Hepatocyte (in vitro differentiated cells): Measurements from ENCODE around the gene OR14C36. TPM values are rescaled to one million over a fixed set of nuclear protein-coding genes. Genes with fewer than 3 reads are reported as not detected.
"Not testable (repeated sequence)": the region's sequence is repeated elsewhere in the genome, so short reads cannot be mapped to it uniquely, and the experiment has no call there.

Experiments
- DNase-seq: peaks from one replicate; pipeline ENCODE4 v3.0.0-alpha.2; 2016; ENCODE audit warnings: low spot score
- H2AFZ ChIP-seq: fragments of 200-600 bp; sonication (generic); 2 replicates; pipeline ENCODE4 v1.6.0; 2016; ENCODE audit warnings: antibody characterized with exemption, mild to moderate bottlenecking
- H3K27ac ChIP-seq: fragments of 200-600 bp; sonication (generic); 2 replicates; pipeline ENCODE4 v1.5.1; 2016; ENCODE audit warnings: mild to moderate bottlenecking
- H3K27me3 ChIP-seq: fragments of 200-600 bp; sonication (generic); 2 replicates; pipeline ENCODE4 v1.6.1; 2016
- H3K36me3 ChIP-seq: fragments of 200-600 bp; sonication (generic); replicated peaks from 2 replicates; pipeline ENCODE4 v1.5.1; 2016; ENCODE audit warnings: low read depth; ENCODE audit not compliant: insufficient read depth
- H3K4me1 ChIP-seq: fragments of 200-600 bp; sonication (generic); 2 replicates; pipeline ENCODE4 v1.5.1; 2016; ENCODE audit warnings: mild to moderate bottlenecking, moderate library complexity; ENCODE audit not compliant: insufficient read depth
- H3K4me2 ChIP-seq: fragments of 200-600 bp; sonication (generic); 2 replicates; pipeline ENCODE4 v1.6.0; 2016
- H3K4me3 ChIP-seq: fragments of 200-600 bp; sonication (generic); 2 replicates; pipeline ENCODE4 v1.5.1; 2016; ENCODE audit warnings: mild to moderate bottlenecking
- H3K79me2 ChIP-seq: fragments of 200-600 bp; sonication (generic); 2 replicates; pipeline ENCODE4 v1.6.0; 2017; ENCODE audit warnings: mild to moderate bottlenecking
- H3K9me2 ChIP-seq: fragments of 200-600 bp; sonication (generic); replicated peaks from 2 replicates; pipeline ENCODE4 v1.6.0; 2017; ENCODE audit warnings: mild to moderate bottlenecking; ENCODE audit not compliant: insufficient read depth
- H3K9me3 ChIP-seq: fragments of 200-600 bp; sonication (generic); 2 replicates; pipeline ENCODE4 v1.5.1; 2016; ENCODE audit warnings: low read depth, mild to moderate bottlenecking
- H4K20me1 ChIP-seq: fragments of 200-600 bp; sonication (generic); 2 replicates; pipeline ENCODE4 v1.6.0; 2016; ENCODE audit warnings: mild to moderate bottlenecking; ENCODE audit not compliant: insufficient read depth, poor library complexity, severe bottlenecking
- EZH2 ChIP-seq: fragments of 200-600 bp; sonication (generic); IDR thresholded peaks from 2 replicates; pipeline ENCODE4 v1.6.1; 2016; ENCODE audit warnings: antibody characterized with exemption, mild to moderate bottlenecking, borderline replicate concordance
- EZH2phosphoT487 ChIP-seq: fragments of 200-600 bp; sonication (generic); IDR thresholded peaks from one replicate; pipeline ENCODE4 v1.6.1; 2018; ENCODE audit warnings: antibody characterized with exemption, mild to moderate bottlenecking, low read depth, moderate library complexity; ENCODE audit not compliant: unreplicated experiment, severe bottlenecking
- WGBS: methylation state at CpG from one replicate; pipeline ENCODE4 v1.1.6; 2016; ENCODE audit warnings: low lambda C conversion rate; ENCODE audit errors: missing lambda C conversion rate; 5-methylcytosine and 5-hydroxymethylcytosine counted together
- polyA plus RNA-seq: library from polyadenylated mRNA; unstranded; fragments of >200 nt; fragmentation: Nextera tagmentation; extraction: Ambion mirVana; gene quantifications from 2 replicates; pipeline ENCODE4 v1.2.1, GENCODE V29; 2016
- total RNA-seq: library from RNA; depleted of rRNA; stranded (reverse); fragments of >200 nt; gene quantifications from 2 replicates; pipeline ENCODE4 v1.2.3, GENCODE V29; 2014
- TF ChIP-seq, protein P1 (sequence below): fragments of 200-600 bp; sonication (generic); IDR thresholded peaks from 2 replicates; pipeline ENCODE4 v1.5.1; 2016; ENCODE audit warnings: antibody characterized with exemption, mild to moderate bottlenecking; ENCODE audit not compliant: poor library complexity

The OR14C36 gene, protein sequence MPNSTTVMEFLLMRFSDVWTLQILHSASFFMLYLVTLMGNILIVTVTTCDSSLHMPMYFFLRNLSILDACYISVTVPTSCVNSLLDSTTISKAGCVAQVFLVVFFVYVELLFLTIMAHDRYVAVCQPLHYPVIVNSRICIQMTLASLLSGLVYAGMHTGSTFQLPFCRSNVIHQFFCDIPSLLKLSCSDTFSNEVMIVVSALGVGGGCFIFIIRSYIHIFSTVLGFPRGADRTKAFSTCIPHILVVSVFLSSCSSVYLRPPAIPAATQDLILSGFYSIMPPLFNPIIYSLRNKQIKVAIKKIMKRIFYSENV
- total RNA-seq (not detected in 2 replicates), polyA plus RNA-seq (not detected in 2 replicates)

DNA sequence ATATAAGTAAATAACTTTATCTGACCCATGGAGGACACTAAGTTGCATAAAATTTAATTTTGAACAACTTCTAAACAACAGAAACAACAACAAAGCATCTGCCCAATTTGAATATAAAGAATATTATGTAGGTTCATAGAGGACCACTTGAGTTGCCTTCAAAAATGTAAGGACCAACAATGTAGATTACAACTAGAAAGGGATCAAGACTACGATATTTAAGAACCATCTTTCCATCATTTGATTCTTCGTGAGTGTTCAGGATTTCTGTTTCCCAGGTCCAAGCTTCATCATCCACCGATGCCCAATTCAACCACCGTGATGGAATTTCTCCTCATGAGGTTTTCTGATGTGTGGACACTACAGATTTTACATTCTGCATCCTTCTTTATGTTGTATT, at the start of gene OR14C36:
Gene OR14C36, plus strand, starts transcription at position 301 of the 400 bp plus-strand sequence. Its CDS starts 0 bp downstream, at position 301.
- Histone ChIP-seq H3K4me2 (no peak within 1 kb of the TSS), H3K4me3 (no peak within 1 kb of the TSS), H3K36me3 (no peaks in the 10 kb centered on the region), H4K20me1 (no peaks in the 10 kb centered on the region), H2AFZ (no peak within 1 kb of the TSS), H3K79me2 (no peaks in the 10 kb centered on the region), H3K4me1 (no peaks in the 10 kb centered on the region), H3K9me3 (peaks cover 8% of the 10 kb centered on the region), H3K27ac (no peak within 1 kb of the TSS), H3K9me2 (no peaks in the 10 kb centered on the region), H3K27me3 (no peaks in the 10 kb centered on the region)
- TF ChIP-seq, protein P1, sequence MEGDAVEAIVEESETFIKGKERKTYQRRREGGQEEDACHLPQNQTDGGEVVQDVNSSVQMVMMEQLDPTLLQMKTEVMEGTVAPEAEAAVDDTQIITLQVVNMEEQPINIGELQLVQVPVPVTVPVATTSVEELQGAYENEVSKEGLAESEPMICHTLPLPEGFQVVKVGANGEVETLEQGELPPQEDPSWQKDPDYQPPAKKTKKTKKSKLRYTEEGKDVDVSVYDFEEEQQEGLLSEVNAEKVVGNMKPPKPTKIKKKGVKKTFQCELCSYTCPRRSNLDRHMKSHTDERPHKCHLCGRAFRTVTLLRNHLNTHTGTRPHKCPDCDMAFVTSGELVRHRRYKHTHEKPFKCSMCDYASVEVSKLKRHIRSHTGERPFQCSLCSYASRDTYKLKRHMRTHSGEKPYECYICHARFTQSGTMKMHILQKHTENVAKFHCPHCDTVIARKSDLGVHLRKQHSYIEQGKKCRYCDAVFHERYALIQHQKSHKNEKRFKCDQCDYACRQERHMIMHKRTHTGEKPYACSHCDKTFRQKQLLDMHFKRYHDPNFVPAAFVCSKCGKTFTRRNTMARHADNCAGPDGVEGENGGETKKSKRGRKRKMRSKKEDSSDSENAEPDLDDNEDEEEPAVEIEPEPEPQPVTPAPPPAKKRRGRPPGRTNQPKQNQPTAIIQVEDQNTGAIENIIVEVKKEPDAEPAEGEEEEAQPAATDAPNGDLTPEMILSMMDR, result no peak
- TF ChIP-seq EZH2, result no peak
- no peak for TF ChIP-seq EZH2phosphoT487
- 54% methylated on average over 4 of the region's 4 CpGs for WGBS
- DNase-seq, result no peak

DNA sequence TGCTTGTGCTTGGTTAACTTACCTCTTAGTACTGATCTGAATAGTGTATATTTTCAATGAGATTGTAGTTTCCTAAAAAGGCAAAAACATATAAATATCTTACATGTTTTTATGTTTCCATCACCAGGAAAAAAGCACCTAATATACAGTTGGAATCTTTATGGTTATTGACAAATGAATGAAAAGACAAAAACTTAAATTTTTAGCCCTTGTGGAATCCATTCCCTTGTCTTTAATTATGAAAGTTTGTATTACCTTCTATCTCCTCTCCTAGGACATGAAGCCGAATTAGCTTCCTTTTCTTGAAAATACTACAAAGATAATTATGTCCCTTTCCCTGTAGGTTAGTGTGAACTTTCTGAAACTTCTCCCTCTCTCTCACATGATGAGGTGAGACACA, 45.3 kb upstream of the OR14C36 start, which contains the start of gene OR2T12:
Gene OR2T12, minus strand, starts transcription at position 101 of the 400 bp plus-strand sequence. CDS start 7,846 bp downstream, outside the sequence.
- H3K4me1 ChIP-seq, result no peaks in the 10 kb centered on the region
- no peak within 1 kb of the TSS for H2AFZ ChIP-seq
- no peaks in the 10 kb centered on the region for H3K79me2 ChIP-seq
- no peaks in the 10 kb centered on the region for H3K9me2 ChIP-seq
- no peak within 1 kb of the TSS for H3K4me2 ChIP-seq
- DNase-seq, result no peak
- H3K4me3 ChIP-seq, result no peak within 1 kb of the TSS
- no peaks in the 10 kb centered on the region for H3K9me3 ChIP-seq
- no peak within 1 kb of the TSS for H3K27ac ChIP-seq
- no peak for TF ChIP-seq EZH2phosphoT487
- TF ChIP-seq EZH2, result no peak
- TF ChIP-seq, protein P1, result no peak
- 75% methylated on average over 1 of the region's 1 CpG for WGBS
- no peaks in the 10 kb centered on the region for H3K27me3 ChIP-seq
- no peaks in the 10 kb centered on the region for H4K20me1 ChIP-seq
- no peaks in the 10 kb centered on the region for H3K36me3 ChIP-seq

DNA sequence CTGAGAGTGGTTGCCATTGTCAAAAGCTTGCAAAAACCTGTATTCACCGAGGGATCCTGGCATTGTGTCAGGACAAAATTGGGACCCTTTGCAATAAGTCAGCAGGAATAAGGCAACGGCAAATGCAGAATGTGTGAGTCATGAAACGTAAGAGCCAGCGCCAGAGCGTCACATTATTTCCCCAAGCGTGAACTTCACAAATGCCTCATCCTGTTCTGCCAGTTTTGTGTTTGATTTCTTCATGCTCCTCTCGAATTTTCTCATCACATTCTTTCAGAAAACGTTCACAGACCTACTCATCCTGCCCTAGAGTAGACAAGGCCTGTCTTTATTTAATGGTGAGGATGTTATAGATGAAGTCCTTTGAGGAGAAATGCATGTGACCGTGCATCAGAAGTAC, 42.9 kb upstream of the OR14C36 start:
- H3K9me3 ChIP-seq, H3K79me2 ChIP-seq, H3K27ac ChIP-seq, H4K20me1 ChIP-seq, H3K36me3 ChIP-seq, H3K4me3 ChIP-seq, H3K4me2 ChIP-seq, H2AFZ ChIP-seq, DNase-seq, H3K27me3 ChIP-seq, H3K9me2 ChIP-seq, H3K4me1 ChIP-seq: not testable (repeated sequence)
- WGBS, result 60% methylated on average over 9 of the region's 9 CpGs

DNA sequence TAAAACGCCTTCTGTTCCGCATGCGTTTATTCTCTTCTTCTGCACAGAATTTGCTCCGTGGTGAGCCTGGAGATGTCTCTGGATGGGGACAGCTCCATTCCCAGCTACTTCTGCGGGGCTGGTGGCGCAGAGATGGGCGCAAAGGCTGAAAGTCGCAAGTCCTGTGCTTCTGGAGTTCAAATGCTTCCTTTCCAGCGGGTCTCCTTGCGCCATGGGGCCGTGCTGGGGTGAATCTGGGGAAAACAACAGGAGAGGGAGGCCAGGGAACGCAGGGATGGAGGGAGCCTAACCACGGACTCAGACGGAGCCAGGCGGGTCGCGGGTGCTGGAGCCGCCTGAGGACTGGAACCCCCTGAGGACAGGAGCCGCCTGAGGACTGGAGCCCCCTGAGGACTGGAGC, 42.5 kb upstream of the OR14C36 start:
- H3K9me3 ChIP-seq, result no peaks in the 10 kb centered on the region
- DNase-seq, result no peak
- no peaks in the 10 kb centered on the region for H3K79me2 ChIP-seq
- 83% methylated on average over 19 of the region's 19 CpGs for WGBS
- H3K4me2 ChIP-seq, result no peak overlapping the region
- H3K27me3 ChIP-seq, result no peaks in the 10 kb centered on the region
- no peaks in the 10 kb centered on the region for H3K36me3 ChIP-seq
- no peak for TF ChIP-seq EZH2
- no peak for TF ChIP-seq EZH2phosphoT487
- TF ChIP-seq, protein P1, result no peak
- H3K4me1 ChIP-seq, result no peaks in the 10 kb centered on the region
- no peak overlapping the region for H3K4me3 ChIP-seq
- no peaks in the 10 kb centered on the region for H4K20me1 ChIP-seq
- no peak overlapping the region for H3K27ac ChIP-seq
- no peaks in the 10 kb centered on the region for H3K9me2 ChIP-seq
- H2AFZ ChIP-seq, result no peak overlapping the region

DNA sequence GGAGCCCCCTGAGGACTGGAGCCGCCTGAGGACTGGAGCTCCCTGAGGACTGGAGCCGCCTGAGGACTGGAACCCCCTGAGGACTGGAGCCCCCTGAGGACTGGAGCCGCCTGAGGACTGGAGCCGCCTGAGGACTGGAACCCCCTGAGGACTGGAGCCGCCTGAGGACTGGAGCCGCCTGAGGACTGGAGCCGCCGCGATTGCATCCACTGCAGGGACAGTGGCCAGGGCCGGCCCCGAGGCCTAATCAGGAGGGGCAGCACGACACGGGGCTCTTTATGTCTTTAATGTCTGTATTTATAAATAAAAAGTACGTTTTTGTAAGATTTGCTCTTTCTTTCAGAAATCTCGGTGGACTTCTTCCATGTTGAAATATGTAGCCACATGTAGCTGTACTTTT, 41.8 kb upstream of the OR14C36 start:
- H3K4me2 ChIP-seq, H4K20me1 ChIP-seq, H3K27ac ChIP-seq, H3K27me3 ChIP-seq, H3K9me2 ChIP-seq, H2AFZ ChIP-seq, H3K79me2 ChIP-seq, H3K4me1 ChIP-seq, H3K9me3 ChIP-seq, DNase-seq, H3K36me3 ChIP-seq, H3K4me3 ChIP-seq: not testable (repeated sequence)
- WGBS, result 83% methylated on average over 9 of the region's 15 CpGs
